ENCODE measurements around the gene CCL28. TPM values are rescaled to one million over a fixed set of nuclear protein-coding genes. Genes with fewer than 3 reads are reported as not detected.

The CCL28 gene
- total and polyA plus RNA-seq, 8 donors = 0.45 to 23.3 (median 8.9) TPM; not detected in 1

DNA sequence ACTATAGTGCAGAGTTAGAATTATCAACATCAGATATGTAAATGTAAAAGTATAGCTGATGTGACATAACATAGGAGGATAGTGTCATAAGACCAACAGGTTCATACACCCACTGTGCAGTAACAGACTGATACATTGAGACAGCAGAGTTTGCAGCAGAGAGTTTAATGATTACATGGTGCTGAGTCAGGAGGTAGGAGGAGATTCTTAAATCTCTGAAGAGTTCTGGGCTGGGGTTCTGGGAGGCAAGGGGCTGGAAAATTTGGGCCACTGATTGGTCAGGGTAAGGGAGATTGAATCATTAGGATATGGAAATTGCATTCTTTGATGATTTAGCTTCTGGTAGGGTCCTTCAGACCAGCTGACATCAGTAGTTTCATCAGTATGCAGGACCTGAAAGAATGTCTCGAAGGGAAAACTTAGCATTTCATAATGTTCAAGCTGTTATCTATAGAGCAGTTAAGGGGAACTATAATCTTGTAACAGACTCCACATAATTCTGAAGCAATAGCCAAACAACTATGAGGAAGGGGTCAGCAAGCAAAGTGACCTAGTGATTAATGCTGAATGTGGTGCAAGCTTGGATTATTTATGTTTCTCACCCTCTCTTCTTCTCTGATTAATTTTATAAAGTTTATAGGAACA is 35.6 kb downstream of the CCL28 start:
- H3K27me3 ChIP-seq = no peaks in the 10 kb centered on the region
- 77 to 88% (median 82%) methylated on average over 1 of the region's 1 CpG for WGBS, 5 donors
- H3K36me3 ChIP-seq = peaks cover 0 to 49% (median 40%) of the 10 kb centered on the region in 4 donors
- H3K9me3 ChIP-seq = no peaks in the 10 kb centered on the region
- DNase-seq = no peak
- no peak overlapping the region for H3K27ac ChIP-seq
- no peaks in the 10 kb centered on the region for H3K4me1 ChIP-seq
- intact Hi-C loops (cut with DNase I; ENCODE audit: low total_unique reads) = no loop called here
- TF ChIP-seq, protein P1, sequence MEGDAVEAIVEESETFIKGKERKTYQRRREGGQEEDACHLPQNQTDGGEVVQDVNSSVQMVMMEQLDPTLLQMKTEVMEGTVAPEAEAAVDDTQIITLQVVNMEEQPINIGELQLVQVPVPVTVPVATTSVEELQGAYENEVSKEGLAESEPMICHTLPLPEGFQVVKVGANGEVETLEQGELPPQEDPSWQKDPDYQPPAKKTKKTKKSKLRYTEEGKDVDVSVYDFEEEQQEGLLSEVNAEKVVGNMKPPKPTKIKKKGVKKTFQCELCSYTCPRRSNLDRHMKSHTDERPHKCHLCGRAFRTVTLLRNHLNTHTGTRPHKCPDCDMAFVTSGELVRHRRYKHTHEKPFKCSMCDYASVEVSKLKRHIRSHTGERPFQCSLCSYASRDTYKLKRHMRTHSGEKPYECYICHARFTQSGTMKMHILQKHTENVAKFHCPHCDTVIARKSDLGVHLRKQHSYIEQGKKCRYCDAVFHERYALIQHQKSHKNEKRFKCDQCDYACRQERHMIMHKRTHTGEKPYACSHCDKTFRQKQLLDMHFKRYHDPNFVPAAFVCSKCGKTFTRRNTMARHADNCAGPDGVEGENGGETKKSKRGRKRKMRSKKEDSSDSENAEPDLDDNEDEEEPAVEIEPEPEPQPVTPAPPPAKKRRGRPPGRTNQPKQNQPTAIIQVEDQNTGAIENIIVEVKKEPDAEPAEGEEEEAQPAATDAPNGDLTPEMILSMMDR (IDR thresholded peaks at IDR 0.05) = no peak
- TF ChIP-seq POLR2AphosphoS5 (IDR thresholded peaks at IDR 0.05) (no peak), EP300 (IDR thresholded peaks at IDR 0.05) (no peak), POLR2A (IDR thresholded peaks at IDR 0.05) (no peak)
- no peak overlapping the region for H3K4me3 ChIP-seq

DNA sequence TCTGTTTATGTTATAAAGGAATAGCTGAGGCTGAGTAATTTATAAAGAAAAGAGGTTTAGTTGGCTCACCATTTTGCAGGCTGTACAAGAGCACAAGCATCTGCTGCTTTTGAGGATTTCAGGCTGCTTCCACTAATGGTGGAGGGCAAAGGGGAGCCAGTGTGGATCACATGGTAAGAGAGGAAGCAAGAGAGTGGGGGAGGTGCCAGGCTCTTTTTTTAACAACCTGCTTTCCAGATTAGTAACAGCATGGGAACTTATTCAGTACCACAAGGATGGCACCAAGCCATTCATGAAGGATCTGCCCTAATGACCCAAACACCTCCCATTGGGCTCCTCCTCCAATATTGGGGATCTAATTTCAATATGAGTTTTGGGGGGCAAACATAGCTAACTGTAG is 40.4 kb downstream of the CCL28 start:
- H3K4me1 ChIP-seq = no peaks in the 10 kb centered on the region
- TF ChIP-seq, protein P1 (IDR thresholded peaks at IDR 0.05) = no peak
- no peak for TF ChIP-seq POLR2AphosphoS5 (IDR thresholded peaks at IDR 0.05)
- TF ChIP-seq EP300 (IDR thresholded peaks at IDR 0.05) = no peak
- no peak for TF ChIP-seq POLR2A (IDR thresholded peaks at IDR 0.05)
- no peak overlapping the region for H3K4me3 ChIP-seq
- H3K36me3 ChIP-seq = peaks cover 0 to 12% (median 10%) of the 10 kb centered on the region in 4 donors
- no peak overlapping the region for H3K27ac ChIP-seq
- no peak for DNase-seq
- peaks cover 0 to 12% (median 8%) of the 10 kb centered on the region in 4 donors for H3K9me3 ChIP-seq
- H3K27me3 ChIP-seq = no peaks in the 10 kb centered on the region
- intact Hi-C loops (cut with DNase I; ENCODE audit: low total_unique reads) = no loop called here

DNA sequence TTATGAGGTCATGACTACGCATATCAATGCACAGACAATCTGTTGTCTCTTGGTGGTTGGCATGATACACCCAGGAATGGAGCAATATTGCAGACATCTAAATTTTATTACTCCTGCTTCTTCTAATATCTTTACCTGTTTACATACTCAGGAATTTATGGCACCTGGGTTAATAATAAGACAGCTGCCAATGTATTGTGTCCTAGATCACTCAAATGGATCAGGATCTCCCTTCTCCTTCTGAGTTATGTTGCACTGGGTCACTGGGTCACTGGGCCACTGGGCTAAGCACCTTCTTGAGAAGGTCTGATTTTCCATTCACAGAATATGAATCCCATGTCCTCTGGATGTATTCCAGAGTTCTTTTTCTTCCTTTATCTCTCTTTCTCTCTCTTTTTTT is 41.8 kb downstream of the CCL28 start:
- intact Hi-C loops (cut with DNase I; ENCODE audit: low total_unique reads) = no loop called here
- H3K36me3 ChIP-seq = no peaks in the 10 kb centered on the region
- WGBS, 5 donors = 83 to 100% (median 97%) methylated on average over 1 of the region's 1 CpG
- DNase-seq = no peak
- no peak overlapping the region for H3K27ac ChIP-seq
- H3K4me1 ChIP-seq = no peaks in the 10 kb centered on the region
- no peak overlapping the region for H3K4me3 ChIP-seq
- H3K9me3 ChIP-seq = peaks cover 0 to 12% (median 8%) of the 10 kb centered on the region in 4 donors
- H3K27me3 ChIP-seq = no peaks in the 10 kb centered on the region
- TF ChIP-seq POLR2A (IDR thresholded peaks at IDR 0.05) (no peak), EP300 (IDR thresholded peaks at IDR 0.05) (no peak), POLR2AphosphoS5 (IDR thresholded peaks at IDR 0.05) (no peak)
- TF ChIP-seq, protein P1 (IDR thresholded peaks at IDR 0.05) = no peak

DNA sequence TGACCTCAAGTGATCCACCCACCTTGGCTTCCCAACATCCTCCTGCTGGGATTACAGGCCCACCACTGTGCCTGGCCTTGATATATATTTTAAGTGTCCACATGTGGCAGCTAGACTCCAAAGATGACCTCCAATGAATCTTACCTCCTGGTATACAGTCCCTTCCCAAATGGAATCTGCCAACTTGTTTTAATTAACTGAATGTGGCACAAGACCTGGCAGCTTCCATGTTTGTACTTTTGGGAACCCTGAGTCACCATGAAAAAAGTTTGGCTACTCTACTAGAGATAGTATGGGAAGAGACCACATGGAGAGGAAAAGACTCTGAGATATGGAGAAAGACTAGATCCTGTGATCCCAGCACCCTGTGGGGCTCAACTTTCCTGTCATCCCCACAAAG is 42.5 kb downstream of the CCL28 start:
- H3K36me3 ChIP-seq = no peaks in the 10 kb centered on the region
- intact Hi-C loops (cut with DNase I; ENCODE audit: low total_unique reads) = no loop called here
- H3K9me3 ChIP-seq = peaks cover 0 to 12% (median 8%) of the 10 kb centered on the region in 4 donors
- H3K4me1 ChIP-seq = no peaks in the 10 kb centered on the region
- TF ChIP-seq, protein P1 (IDR thresholded peaks at IDR 0.05) = no peak
- TF ChIP-seq POLR2AphosphoS5 (IDR thresholded peaks at IDR 0.05) = no peak
- no peak overlapping the region for H3K27ac ChIP-seq
- H3K4me3 ChIP-seq = no peak overlapping the region
- H3K27me3 ChIP-seq = no peaks in the 10 kb centered on the region
- DNase-seq = no peak
